Measurements from ENCODE around the gene CELA2B. TPM values are rescaled to one million over a fixed set of nuclear protein-coding genes. Genes with fewer than 3 reads are reported as not detected.

The CELA2B gene
- total and polyA plus RNA-seq, 2 of the 8 experiments (the other 6 are each of a cell fraction or from before 2014, with no cell fraction given), result not detected

DNA sequence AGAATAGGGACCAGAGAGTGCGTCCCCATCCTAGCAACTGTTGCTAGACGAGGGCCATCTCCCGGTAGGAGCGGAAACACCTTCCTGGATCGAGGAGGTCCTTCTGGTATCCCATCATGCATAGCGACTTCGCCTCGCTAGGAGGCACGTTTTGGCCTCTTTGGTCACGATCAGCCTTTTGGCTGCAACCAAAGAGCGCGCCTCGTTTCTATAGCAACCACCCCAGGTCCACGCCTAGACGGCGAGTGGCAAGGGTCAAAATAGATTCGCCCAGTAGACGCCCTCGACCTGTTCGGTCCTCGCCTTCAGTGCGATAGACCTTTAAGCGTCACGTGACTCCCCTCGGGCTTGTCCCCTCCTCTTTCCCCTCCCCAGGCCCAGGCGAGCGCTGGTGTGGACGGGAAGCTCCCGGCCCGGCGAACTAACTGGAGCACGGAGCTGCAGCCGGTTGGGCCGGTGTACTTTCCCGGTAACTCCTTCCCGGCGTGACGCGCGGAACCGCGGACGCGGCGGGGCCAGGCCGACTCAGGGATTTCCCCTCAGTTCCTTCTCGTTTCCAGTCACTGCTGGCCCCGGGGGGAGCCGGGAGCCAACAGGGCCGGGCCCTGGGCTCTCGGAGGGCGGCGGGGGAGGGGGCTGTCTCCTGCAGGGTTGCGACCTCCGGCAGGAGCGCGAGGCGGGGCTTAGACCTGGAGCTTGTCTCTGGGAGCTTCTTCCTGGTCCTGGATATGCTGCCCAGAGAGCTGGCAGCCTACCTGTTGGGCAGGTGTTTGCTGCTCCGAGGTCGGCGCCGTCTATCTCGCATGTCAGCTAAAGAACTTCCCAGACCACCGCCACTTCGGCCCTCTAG lies 50.8 kb downstream of the CELA2B start, which contains the start of gene DNAJC16 (continued):
- TF ChIP-seq, protein P1, sequence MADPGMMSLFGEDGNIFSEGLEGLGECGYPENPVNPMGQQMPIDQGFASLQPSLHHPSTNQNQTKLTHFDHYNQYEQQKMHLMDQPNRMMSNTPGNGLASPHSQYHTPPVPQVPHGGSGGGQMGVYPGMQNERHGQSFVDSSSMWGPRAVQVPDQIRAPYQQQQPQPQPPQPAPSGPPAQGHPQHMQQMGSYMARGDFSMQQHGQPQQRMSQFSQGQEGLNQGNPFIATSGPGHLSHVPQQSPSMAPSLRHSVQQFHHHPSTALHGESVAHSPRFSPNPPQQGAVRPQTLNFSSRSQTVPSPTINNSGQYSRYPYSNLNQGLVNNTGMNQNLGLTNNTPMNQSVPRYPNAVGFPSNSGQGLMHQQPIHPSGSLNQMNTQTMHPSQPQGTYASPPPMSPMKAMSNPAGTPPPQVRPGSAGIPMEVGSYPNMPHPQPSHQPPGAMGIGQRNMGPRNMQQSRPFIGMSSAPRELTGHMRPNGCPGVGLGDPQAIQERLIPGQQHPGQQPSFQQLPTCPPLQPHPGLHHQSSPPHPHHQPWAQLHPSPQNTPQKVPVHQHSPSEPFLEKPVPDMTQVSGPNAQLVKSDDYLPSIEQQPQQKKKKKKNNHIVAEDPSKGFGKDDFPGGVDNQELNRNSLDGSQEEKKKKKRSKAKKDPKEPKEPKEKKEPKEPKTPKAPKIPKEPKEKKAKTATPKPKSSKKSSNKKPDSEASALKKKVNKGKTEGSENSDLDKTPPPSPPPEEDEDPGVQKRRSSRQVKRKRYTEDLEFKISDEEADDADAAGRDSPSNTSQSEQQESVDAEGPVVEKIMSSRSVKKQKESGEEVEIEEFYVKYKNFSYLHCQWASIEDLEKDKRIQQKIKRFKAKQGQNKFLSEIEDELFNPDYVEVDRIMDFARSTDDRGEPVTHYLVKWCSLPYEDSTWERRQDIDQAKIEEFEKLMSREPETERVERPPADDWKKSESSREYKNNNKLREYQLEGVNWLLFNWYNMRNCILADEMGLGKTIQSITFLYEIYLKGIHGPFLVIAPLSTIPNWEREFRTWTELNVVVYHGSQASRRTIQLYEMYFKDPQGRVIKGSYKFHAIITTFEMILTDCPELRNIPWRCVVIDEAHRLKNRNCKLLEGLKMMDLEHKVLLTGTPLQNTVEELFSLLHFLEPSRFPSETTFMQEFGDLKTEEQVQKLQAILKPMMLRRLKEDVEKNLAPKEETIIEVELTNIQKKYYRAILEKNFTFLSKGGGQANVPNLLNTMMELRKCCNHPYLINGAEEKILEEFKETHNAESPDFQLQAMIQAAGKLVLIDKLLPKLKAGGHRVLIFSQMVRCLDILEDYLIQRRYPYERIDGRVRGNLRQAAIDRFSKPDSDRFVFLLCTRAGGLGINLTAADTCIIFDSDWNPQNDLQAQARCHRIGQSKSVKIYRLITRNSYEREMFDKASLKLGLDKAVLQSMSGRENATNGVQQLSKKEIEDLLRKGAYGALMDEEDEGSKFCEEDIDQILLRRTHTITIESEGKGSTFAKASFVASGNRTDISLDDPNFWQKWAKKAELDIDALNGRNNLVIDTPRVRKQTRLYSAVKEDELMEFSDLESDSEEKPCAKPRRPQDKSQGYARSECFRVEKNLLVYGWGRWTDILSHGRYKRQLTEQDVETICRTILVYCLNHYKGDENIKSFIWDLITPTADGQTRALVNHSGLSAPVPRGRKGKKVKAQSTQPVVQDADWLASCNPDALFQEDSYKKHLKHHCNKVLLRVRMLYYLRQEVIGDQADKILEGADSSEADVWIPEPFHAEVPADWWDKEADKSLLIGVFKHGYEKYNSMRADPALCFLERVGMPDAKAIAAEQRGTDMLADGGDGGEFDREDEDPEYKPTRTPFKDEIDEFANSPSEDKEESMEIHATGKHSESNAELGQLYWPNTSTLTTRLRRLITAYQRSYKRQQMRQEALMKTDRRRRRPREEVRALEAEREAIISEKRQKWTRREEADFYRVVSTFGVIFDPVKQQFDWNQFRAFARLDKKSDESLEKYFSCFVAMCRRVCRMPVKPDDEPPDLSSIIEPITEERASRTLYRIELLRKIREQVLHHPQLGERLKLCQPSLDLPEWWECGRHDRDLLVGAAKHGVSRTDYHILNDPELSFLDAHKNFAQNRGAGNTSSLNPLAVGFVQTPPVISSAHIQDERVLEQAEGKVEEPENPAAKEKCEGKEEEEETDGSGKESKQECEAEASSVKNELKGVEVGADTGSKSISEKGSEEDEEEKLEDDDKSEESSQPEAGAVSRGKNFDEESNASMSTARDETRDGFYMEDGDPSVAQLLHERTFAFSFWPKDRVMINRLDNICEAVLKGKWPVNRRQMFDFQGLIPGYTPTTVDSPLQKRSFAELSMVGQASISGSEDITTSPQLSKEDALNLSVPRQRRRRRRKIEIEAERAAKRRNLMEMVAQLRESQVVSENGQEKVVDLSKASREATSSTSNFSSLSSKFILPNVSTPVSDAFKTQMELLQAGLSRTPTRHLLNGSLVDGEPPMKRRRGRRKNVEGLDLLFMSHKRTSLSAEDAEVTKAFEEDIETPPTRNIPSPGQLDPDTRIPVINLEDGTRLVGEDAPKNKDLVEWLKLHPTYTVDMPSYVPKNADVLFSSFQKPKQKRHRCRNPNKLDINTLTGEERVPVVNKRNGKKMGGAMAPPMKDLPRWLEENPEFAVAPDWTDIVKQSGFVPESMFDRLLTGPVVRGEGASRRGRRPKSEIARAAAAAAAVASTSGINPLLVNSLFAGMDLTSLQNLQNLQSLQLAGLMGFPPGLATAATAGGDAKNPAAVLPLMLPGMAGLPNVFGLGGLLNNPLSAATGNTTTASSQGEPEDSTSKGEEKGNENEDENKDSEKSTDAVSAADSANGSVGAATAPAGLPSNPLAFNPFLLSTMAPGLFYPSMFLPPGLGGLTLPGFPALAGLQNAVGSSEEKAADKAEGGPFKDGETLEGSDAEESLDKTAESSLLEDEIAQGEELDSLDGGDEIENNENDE (IDR thresholded peaks at IDR 0.05; ENCODE audit: insufficient replicate concordance, low read length), result no peak
- TF ChIP-seq TBP (IDR thresholded peaks at IDR 0.05; ENCODE audit: low read depth, low read length) (peak; percentile 82), EP300 (IDR thresholded peaks at IDR 0.05; ENCODE audit: borderline replicate concordance in 1 of 2, low read depth in 2 of 2, low read length in 2 of 2) (no peak), SIX5 (IDR thresholded peaks at IDR 0.05; ENCODE audit: low read depth, low read length) (no peak), RBBP5 (IDR thresholded peaks at IDR 0.05; ENCODE audit: borderline replicate concordance, low read depth, low read length) (peak; percentile 70), SP2 (IDR thresholded peaks at IDR 0.05; ENCODE audit: low read length) (peak; percentile 68), GABPA (IDR thresholded peaks at IDR 0.05; ENCODE audit: borderline replicate concordance, insufficient read depth, low read length) (peak; percentile 80; the same call in 1 of the 2 replicates), ASH2L (IDR thresholded peaks at IDR 0.05; ENCODE audit: low read length) (peak; percentile 95), JUND (IDR thresholded peaks at IDR 0.05; ENCODE audit: low read length) (no peak), CHD2 (IDR thresholded peaks at IDR 0.05; ENCODE audit: low read length) (peak; percentile 18; the same call in 1 of the 2 replicates)

All from H1 (cell line).